ENCODE measurements around the gene PDZRN4. TPM values are rescaled to one million over a fixed set of nuclear protein-coding genes. Genes with fewer than 3 reads are reported as not detected.
"Not testable (repeated sequence)": the region's sequence is repeated elsewhere in the genome, so short reads cannot be mapped to it uniquely, and the experiment has no call there.

Gene PDZRN4
- total and polyA plus RNA-seq, 2 of the 4 experiments (the other 2 are of a cell fraction), result not detected

- TF ChIP-seq POLR2A (IDR thresholded peaks at IDR 0.05; ENCODE audit: low read depth, low read length), result no peak
- TF ChIP-seq RFX5 (IDR thresholded peaks at IDR 0.05; ENCODE audit: low read depth, low read length), result no peak
- TF ChIP-seq MAFK (IDR thresholded peaks at IDR 0.05; ENCODE audit: low read depth, low read length), result peak; percentile 62
- TF ChIP-seq FOS (IDR thresholded peaks at IDR 0.05; ENCODE audit: low read depth, low read length), result no peak
- H3K36me3 ChIP-seq (ENCODE audit: control insufficient read depth, insufficient read depth, low read length), result no peaks in the 10 kb centered on the region
- H3K14ac ChIP-seq (replicated peaks; ENCODE audit: low read depth, low read length), result no peak overlapping the region
- no peak overlapping the region for H3K9ac ChIP-seq (ENCODE audit: low read depth, low read length)
- no peak overlapping the region for H4K8ac ChIP-seq (ENCODE audit: low read depth in 2 of 2, low read length in 2 of 2)
- 80% methylated on average over 1 of the region's 4 CpGs; no CpG with 5 or more reads in 1 of the 2 experiments for WGBS, 2 experiments (ENCODE audit: extremely low coverage in 2 of 2, insufficient read length in 1 of 2)
- no peak overlapping the region for H2AFZ ChIP-seq (replicated peaks; ENCODE audit: low read length, poor library complexity)
- H3K18ac ChIP-seq (ENCODE audit: low read depth, low read length), result no peak overlapping the region
- H4K91ac ChIP-seq (ENCODE audit: insufficient read depth, low read depth, low read length), result no peak overlapping the region
- no peak overlapping the region for H2BK120ac ChIP-seq (ENCODE audit: low read depth, low read length)
- H3K9me1 ChIP-seq (ENCODE audit: insufficient read depth, low read length), result no peaks in the 10 kb centered on the region
- H3K27me3 ChIP-seq (ENCODE audit: control insufficient read depth, insufficient read depth, low read length), result no peaks in the 10 kb centered on the region
- H3K4me2 ChIP-seq (ENCODE audit: low read depth, low read length), result no peak overlapping the region
- no peak overlapping the region for H3K27ac ChIP-seq (ENCODE audit: insufficient read depth, low read length)
- no peak overlapping the region for H2BK20ac ChIP-seq (ENCODE audit: low read depth, low read length)
- H3K4me1 ChIP-seq (ENCODE audit: control insufficient read depth, insufficient read depth, low read length), result no peaks in the 10 kb centered on the region
- H3K4ac ChIP-seq (ENCODE audit: low read depth, low read length), result no peak overlapping the region
- no peak overlapping the region for H2AK9ac ChIP-seq (replicated peaks; ENCODE audit: low read depth, low read length, poor library complexity)
- ChIA-PET POLR2A (ENCODE audit: unreplicated experiment) (no interaction called here), CTCF (no interaction called here)
- no peak overlapping the region for H2BK15ac ChIP-seq (ENCODE audit: low read depth, low read length)
- H4K20me1 ChIP-seq (ENCODE audit: insufficient read depth, low read length), result no peaks in the 10 kb centered on the region
- H3K23ac ChIP-seq (ENCODE audit: low read depth, low read length), result no peak overlapping the region
- dilution Hi-C loops (cut with HindIII; ENCODE audit: low sequenced_read_pairs, unreplicated experiment), result no loop called here
- DNase-seq (no peak), ATAC-seq (ENCODE audit: low read depth) (no peak)
- intact Hi-C loops (cut with micrococcal nuclease), result no loop called here
- no peak overlapping the region for H2AK5ac ChIP-seq (ENCODE audit: low read depth, low read length)
- no peak overlapping the region for H3K56ac ChIP-seq (ENCODE audit: extremely low read depth, insufficient read depth, low read length)
- in situ Hi-C loops (cut with MboI; ENCODE audit: low sequenced_read_pairs), result no loop called here
- H4K5ac ChIP-seq (ENCODE audit: low read depth, low read length), result no peak overlapping the region
- no peaks in the 10 kb centered on the region for H3K79me1 ChIP-seq (ENCODE audit: low read depth in 1 of 2, low read length in 2 of 2)
- H2BK5ac ChIP-seq (ENCODE audit: low read depth, low read length, poor library complexity, severe bottlenecking), result no peak overlapping the region
- H3K4me3 ChIP-seq (ENCODE audit: insufficient read depth, low read depth, low read length), result no peak overlapping the region
- H3K9me3 ChIP-seq (ENCODE audit: control insufficient read depth, insufficient read depth, low read length), result no peaks in the 10 kb centered on the region
- BruUV-seq (replicated peaks), result no TSS peak
Measured at GRCh38 chr12:41254004-41254914, 66.1 kb downstream of the PDZRN4 start.

DNA sequence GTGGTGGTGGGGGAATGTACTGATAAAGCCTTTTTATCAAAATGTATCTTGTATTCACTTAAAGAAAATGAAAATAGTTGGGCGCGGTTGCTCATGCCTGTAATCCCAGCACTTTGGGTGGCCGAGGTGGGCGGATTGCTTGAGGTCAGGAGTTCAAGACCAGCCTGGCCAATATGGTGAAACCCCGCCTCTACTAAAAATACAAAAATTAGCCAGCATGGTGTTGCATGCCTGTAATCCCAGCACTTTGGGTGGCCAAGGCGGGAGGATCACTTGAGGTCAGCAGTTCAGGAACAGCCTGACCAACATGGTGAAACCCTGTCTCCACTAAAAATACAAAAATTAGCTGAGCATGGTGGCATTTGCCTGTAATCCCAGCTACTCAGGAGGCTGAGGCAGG lies 75.1 kb downstream of the PDZRN4 start:
- no CpG with 5 or more reads among the region's 6 CpGs for WGBS, 2 experiments (ENCODE audit: extremely low coverage in 2 of 2, insufficient read length in 1 of 2)
- H3K4ac ChIP-seq (ENCODE audit: low read depth, low read length); H3K23ac ChIP-seq (ENCODE audit: low read depth, low read length); DNase-seq; H4K8ac ChIP-seq (ENCODE audit: low read depth in 2 of 2, low read length in 2 of 2); in situ Hi-C loops (cut with MboI; ENCODE audit: low sequenced_read_pairs); H2BK15ac ChIP-seq (ENCODE audit: low read depth, low read length); dilution Hi-C loops (cut with HindIII; ENCODE audit: low sequenced_read_pairs, unreplicated experiment); H3K4me1 ChIP-seq (ENCODE audit: control insufficient read depth, insufficient read depth, low read length); H4K91ac ChIP-seq (ENCODE audit: insufficient read depth, low read depth, low read length); H4K20me1 ChIP-seq (ENCODE audit: insufficient read depth, low read length); H2BK5ac ChIP-seq (ENCODE audit: low read depth, low read length, poor library complexity, severe bottlenecking); H3K56ac ChIP-seq (ENCODE audit: extremely low read depth, insufficient read depth, low read length); H3K27ac ChIP-seq (ENCODE audit: insufficient read depth, low read length); H3K9me3 ChIP-seq (ENCODE audit: control insufficient read depth, insufficient read depth, low read length); H2AK5ac ChIP-seq (ENCODE audit: low read depth, low read length); H2AFZ ChIP-seq (replicated peaks; ENCODE audit: low read length, poor library complexity); H4K5ac ChIP-seq (ENCODE audit: low read depth, low read length); H2BK20ac ChIP-seq (ENCODE audit: low read depth, low read length); H3K9ac ChIP-seq (ENCODE audit: low read depth, low read length); H3K9me1 ChIP-seq (ENCODE audit: insufficient read depth, low read length); H3K4me2 ChIP-seq (ENCODE audit: low read depth, low read length); H2BK120ac ChIP-seq (ENCODE audit: low read depth, low read length); H3K27me3 ChIP-seq (ENCODE audit: control insufficient read depth, insufficient read depth, low read length); ATAC-seq (ENCODE audit: low read depth); H3K4me3 ChIP-seq (ENCODE audit: insufficient read depth, low read depth, low read length); H3K18ac ChIP-seq (ENCODE audit: low read depth, low read length); POLR2A ChIA-PET (ENCODE audit: unreplicated experiment); H3K14ac ChIP-seq (replicated peaks; ENCODE audit: low read depth, low read length); H3K36me3 ChIP-seq (ENCODE audit: control insufficient read depth, insufficient read depth, low read length); H3K79me1 ChIP-seq (ENCODE audit: low read depth in 1 of 2, low read length in 2 of 2); intact Hi-C loops (cut with micrococcal nuclease); BruUV-seq (replicated peaks); H2AK9ac ChIP-seq (replicated peaks; ENCODE audit: low read depth, low read length, poor library complexity): not testable (repeated sequence)
- CTCF ChIA-PET, result interaction anchor here (1.3 kb wide), 1 partner anchor 761 kb away, joined by 11 read pairs; no protein-coding TSS in a partner anchor

Data from IMR-90 (cell line).